HepG2 (cell line): ENCODE results near the gene SOWAHA. TPM values are rescaled to one million over a fixed set of nuclear protein-coding genes. Genes with fewer than 3 reads are reported as not detected.

Source experiments
- ATAC-seq: fragments of 200-7000 bp; cut with Tn5 transposase; 3 replicates; pipeline ENCODE4 v1.9.1; 2020; ENCODE audit warnings: mild to moderate bottlenecking, moderate library complexity
- BruUV-seq: library from RNA; stranded (reverse); fragments of 400-500 nt; replicated peaks from 2 replicates; lab custom pipeline; 2021; lab: Mats Ljungman, UMichigan
- CTCF ChIA-PET: fragments of 300-600 bp; formaldehyde crosslinking; extraction: SDS; loops from one replicate; lab custom pipeline; 2021; ENCODE audit warnings: low total read pairs, inconsistent platforms, low intra/inter-chr PET ratio; lab: Yijun Ruan, JAX
- POLR2A ChIA-PET: fragments of 350-600 bp; sonication (Branson Sonifier 250); formaldehyde crosslinking; loops from one replicate; lab custom pipeline; 2020; ENCODE audit warnings: antibody characterized with exemption, inconsistent platforms; lab: Yijun Ruan, JAX
- DNase-seq: peaks from one replicate; pipeline ENCODE4 v3.0.0-alpha.2; 2015; ENCODE audit warnings: low spot score
- FAIRE-seq: peaks from 3 replicates; lab custom pipeline; 2011; peaks lifted over from hg19 to GRCh38; lab: Jason Lieb, UNC
- H2AFZ ChIP-seq: one replicate; pipeline ENCODE4 v1.6.1; 2011; ENCODE audit warnings: low read length, inconsistent platforms
- H3K27ac ChIP-seq: fragments of 300-600 bp; 3 replicates; pipeline ENCODE4 v1.8.0; 2011; ENCODE audit warnings: mixed run types, mild to moderate bottlenecking, mixed read lengths, low read length, inconsistent platforms; ENCODE audit not compliant: insufficient read depth; ENCODE audit errors: extremely low read length
- H3K27me3 ChIP-seq, 2 experiments: fragments of 200-600 bp in 1 of 2; 2 replicates in 1 of 2; 3 replicates in 1 of 2; pipeline versions ENCODE4 v1.6.0 to v1.8.0; 2011; ENCODE audit warnings: low read length in 2 of 2, mild to moderate bottlenecking in 2 of 2, moderate library complexity in 2 of 2, inconsistent platforms in 1 of 2; ENCODE audit not compliant: insufficient read depth in 2 of 2, control insufficient read depth in 1 of 2
- H3K36me3 ChIP-seq, 2 experiments: fragments of 200-600 bp in 1 of 2; replicated peaks in 1 of 2; 2 replicates in 1 of 2; 3 replicates in 1 of 2; pipeline versions ENCODE4 v1.5.1 to v1.8.0; 2011; ENCODE audit warnings: low read length in 2 of 2, inconsistent platforms in 1 of 2; ENCODE audit not compliant: insufficient read depth in 2 of 2, control insufficient read depth in 1 of 2
- H3K4me1 ChIP-seq: 2 replicates; pipeline ENCODE4 v1.5.1; 2012; ENCODE audit warnings: low read length, inconsistent platforms; ENCODE audit not compliant: insufficient read depth
- H3K4me2 ChIP-seq: 2 replicates; pipeline ENCODE4 v1.6.0; 2011; ENCODE audit warnings: low read depth, low read length, inconsistent platforms
- H3K4me3 ChIP-seq, 3 experiments: fragments of 200-600 bp in 1 of 3; sonication (generic), shearing (Covaris generic) in 1 of 3; replicated peaks in 1 of 3; 2 replicates each; pipeline ENCODE4 v1.5.1; 2011 to 2016; ENCODE audit warnings: low read length in 3 of 3, inconsistent platforms in 2 of 3, low read depth in 2 of 3, mild to moderate bottlenecking in 2 of 3, control low read depth in 1 of 3, mixed read lengths in 1 of 3; ENCODE audit not compliant: insufficient read depth in 1 of 3
- H3K79me2 ChIP-seq: one replicate; pipeline ENCODE4 v1.6.1; 2011; ENCODE audit warnings: low read length, inconsistent platforms; ENCODE audit not compliant: insufficient read depth
- H3K9ac ChIP-seq: 2 replicates; pipeline ENCODE4 v1.6.0; 2011; ENCODE audit warnings: mild to moderate bottlenecking, low read depth, low read length, inconsistent platforms; ENCODE audit not compliant: insufficient read depth
- H3K9me3 ChIP-seq: 2 replicates; pipeline ENCODE4 v1.5.1; 2012; ENCODE audit warnings: mild to moderate bottlenecking, low read length
- H4K20me1 ChIP-seq: 2 replicates; pipeline ENCODE4 v1.6.0; 2011; ENCODE audit warnings: inconsistent platforms, mild to moderate bottlenecking, low read length, moderate library complexity; ENCODE audit not compliant: insufficient read depth
- AGO2 ChIP-seq: fragments of 200-400 bp; formaldehyde crosslinking; optimal IDR thresholded peaks from 2 replicates; pipeline ENCODE3; 2017; ENCODE audit warnings: mild to moderate bottlenecking, low read depth, low read length, moderate library complexity
- ELF1 ChIP-seq: sonication (generic); formaldehyde crosslinking; IDR thresholded peaks from 2 replicates; pipeline ENCODE4 v1.4.0; 2020; ENCODE audit warnings: missing genetic modification reagents
- NONO ChIP-seq, 2 experiments: fragments of 450-650 bp in 1 of 2; sonication (generic) in 1 of 2; formaldehyde crosslinking in 1 of 2; IDR thresholded peaks in 1 of 2; conservative IDR thresholded peaks in 1 of 2; 2 replicates each; pipeline versions ENCODE4 v1.6.1 to v1.8.0; 2017 to 2022; ENCODE audit warnings: mild to moderate bottlenecking in 1 of 2, missing genetic modification reagents in 1 of 2, moderate library complexity in 1 of 2
- POLR2G ChIP-seq: fragments of 200-400 bp; formaldehyde crosslinking; IDR thresholded peaks from 2 replicates; pipeline ENCODE4 v1.6.1; 2018; ENCODE audit warnings: mild to moderate bottlenecking, low read depth, low read length, moderate library complexity
- RBFOX2 ChIP-seq: fragments of 200-400 bp; formaldehyde crosslinking; IDR thresholded peaks from 2 replicates; pipeline ENCODE4 v1.6.1; 2017; ENCODE audit warnings: low read depth, mild to moderate bottlenecking, low read length
- WGBS: methylation state at CpG from one replicate; pipeline ENCODE4 v1.1.6; 2017; ENCODE audit warnings: low lambda C conversion rate; 5-methylcytosine and 5-hydroxymethylcytosine counted together
- in situ Hi-C: cut with HindIII; loops from 2 replicates; pipeline ENCODE4 v1.10.0; 2017; ENCODE audit warnings: low pct_unique_long_range_greater_than_20kb; ENCODE audit not compliant: extremely low pct_ligation_motif_present
- intact Hi-C: fragments of 100-400 bp; cut with micrococcal nuclease; formaldehyde crosslinking; loops from one replicate; pipeline ENCODE4 v1.10.0; 2022; ENCODE audit not compliant: unreplicated experiment
- polyA plus RNA-seq, 8 experiments: library from polyadenylated mRNA; depleted of rRNA in 3 of 8; stranded (reverse) in 7 of 8; unstranded in 1 of 8; fragments of >200 nt; fragmentation: Illumina TruSeq in 4 of 8; extraction: Trizol in 4 of 8; gene quantifications; 2 replicates each; pipeline versions ENCODE4 v1.2.1 to v1.2.3, GENCODE V29; 2011 to 2016; ENCODE audit warnings: low read depth in 4 of 8, missing spikeins in 1 of 8, mixed read lengths in 1 of 8; ENCODE audit not compliant: insufficient read depth in 1 of 8
- total RNA-seq, 5 experiments: library from RNA; depleted of rRNA; stranded (reverse); fragments of >200 nt; fragmentation: Illumina TruSeq; extraction: Trizol; gene quantifications; 2 replicates each; pipeline ENCODE4 v1.2.3, GENCODE V29; 2016; ENCODE audit warnings: low read depth in 1 of 5
- TF ChIP-seq, protein P1 (sequence below): sonication (generic); formaldehyde crosslinking; IDR thresholded peaks from 2 replicates; pipeline ENCODE4 v1.4.0; 2020; ENCODE audit warnings: missing genetic modification reagents
- TF ChIP-seq, protein P2 (sequence below): sonication (generic); formaldehyde crosslinking; IDR thresholded peaks from 2 replicates; pipeline ENCODE4 v1.8.1; 2022; ENCODE audit warnings: low read depth, mild to moderate bottlenecking, missing genetic modification reagents
- TF ChIP-seq, protein P3 (sequence below): sonication (generic); formaldehyde crosslinking; IDR thresholded peaks from 2 replicates; pipeline ENCODE4 v1.4.0; 2020; ENCODE audit warnings: missing genetic modification reagents

Gene SOWAHA
- total and polyA plus RNA-seq, 2 of the 13 experiments (the other 11 are each of a cell fraction or from before 2014, with no cell fraction given): 0.95 to 1.9 TPM

GRCh38 chr5:132822650-132823480 is 9.8 kb downstream of the SOWAHA start:
- Histone ChIP-seq H3K9ac (no peak overlapping the region), H2AFZ (no peak overlapping the region), H3K36me3 (peaks cover 7 to 30% of the 10 kb centered on the region in 2 experiments; a peak in 4 of 5 replicates), H3K79me2 (peaks cover 13% of the 10 kb centered on the region), H3K27ac (no peak overlapping the region), H3K4me1 (peaks cover 48% of the 10 kb centered on the region), H3K9me3 (no peaks in the 10 kb centered on the region), H3K27me3 (no peaks in the 10 kb centered on the region), H4K20me1 (no peaks in the 10 kb centered on the region), H3K4me3 (no peak overlapping the region), H3K4me2 (no peak overlapping the region)
- intact Hi-C loops: loop anchor here (5.0 kb wide), 1 partner anchor 296 kb away; no protein-coding TSS in a partner anchor
- WGBS: 97% methylated on average over 50 of the region's 68 CpGs
- POLR2A ChIA-PET: interaction anchor here (0.6 to 6.7 kb wide), 4 partner anchors 13 to 265 kb away, joined by 3 to 176 read pairs (median 3); partner anchors contain the start of gene GDF9
- FAIRE-seq (no peak), DNase-seq (no peak), ATAC-seq (no peak)
- in situ Hi-C loops: no loop called here
- TF ChIP-seq AGO2: peak; percentile 79
- TF ChIP-seq, protein P1, sequence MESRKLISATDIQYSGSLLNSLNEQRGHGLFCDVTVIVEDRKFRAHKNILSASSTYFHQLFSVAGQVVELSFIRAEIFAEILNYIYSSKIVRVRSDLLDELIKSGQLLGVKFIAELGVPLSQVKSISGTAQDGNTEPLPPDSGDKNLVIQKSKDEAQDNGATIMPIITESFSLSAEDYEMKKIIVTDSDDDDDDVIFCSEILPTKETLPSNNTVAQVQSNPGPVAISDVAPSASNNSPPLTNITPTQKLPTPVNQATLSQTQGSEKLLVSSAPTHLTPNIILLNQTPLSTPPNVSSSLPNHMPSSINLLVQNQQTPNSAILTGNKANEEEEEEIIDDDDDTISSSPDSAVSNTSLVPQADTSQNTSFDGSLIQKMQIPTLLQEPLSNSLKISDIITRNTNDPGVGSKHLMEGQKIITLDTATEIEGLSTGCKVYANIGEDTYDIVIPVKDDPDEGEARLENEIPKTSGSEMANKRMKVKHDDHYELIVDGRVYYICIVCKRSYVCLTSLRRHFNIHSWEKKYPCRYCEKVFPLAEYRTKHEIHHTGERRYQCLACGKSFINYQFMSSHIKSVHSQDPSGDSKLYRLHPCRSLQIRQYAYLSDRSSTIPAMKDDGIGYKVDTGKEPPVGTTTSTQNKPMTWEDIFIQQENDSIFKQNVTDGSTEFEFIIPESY (CRISPR knock-in tag): peak; percentile 73
- TF ChIP-seq NONO (IDR thresholded peaks at IDR 0.05): no peak
- TF ChIP-seq NONO (CRISPR knock-in tag; conservative IDR thresholded peaks at IDR 0.05): 0 out of 2 replicates have a peak, but pooled peaks have one; percentile 11
- peak; percentile 56 for TF ChIP-seq RBFOX2
- TF ChIP-seq, protein P2, sequence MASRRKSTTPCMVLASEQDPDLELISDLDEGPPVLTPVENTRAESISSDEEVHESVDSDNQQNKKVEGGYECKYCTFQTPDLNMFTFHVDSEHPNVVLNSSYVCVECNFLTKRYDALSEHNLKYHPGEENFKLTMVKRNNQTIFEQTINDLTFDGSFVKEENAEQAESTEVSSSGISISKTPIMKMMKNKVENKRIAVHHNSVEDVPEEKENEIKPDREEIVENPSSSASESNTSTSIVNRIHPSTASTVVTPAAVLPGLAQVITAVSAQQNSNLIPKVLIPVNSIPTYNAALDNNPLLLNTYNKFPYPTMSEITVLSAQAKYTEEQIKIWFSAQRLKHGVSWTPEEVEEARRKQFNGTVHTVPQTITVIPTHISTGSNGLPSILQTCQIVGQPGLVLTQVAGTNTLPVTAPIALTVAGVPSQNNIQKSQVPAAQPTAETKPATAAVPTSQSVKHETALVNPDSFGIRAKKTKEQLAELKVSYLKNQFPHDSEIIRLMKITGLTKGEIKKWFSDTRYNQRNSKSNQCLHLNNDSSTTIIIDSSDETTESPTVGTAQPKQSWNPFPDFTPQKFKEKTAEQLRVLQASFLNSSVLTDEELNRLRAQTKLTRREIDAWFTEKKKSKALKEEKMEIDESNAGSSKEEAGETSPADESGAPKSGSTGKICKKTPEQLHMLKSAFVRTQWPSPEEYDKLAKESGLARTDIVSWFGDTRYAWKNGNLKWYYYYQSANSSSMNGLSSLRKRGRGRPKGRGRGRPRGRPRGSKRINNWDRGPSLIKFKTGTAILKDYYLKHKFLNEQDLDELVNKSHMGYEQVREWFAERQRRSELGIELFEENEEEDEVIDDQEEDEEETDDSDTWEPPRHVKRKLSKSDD (CRISPR knock-in tag): 0 out of 2 replicates have a peak, but pooled peaks have one; percentile 50
- TF ChIP-seq ELF1 (CRISPR knock-in tag): no peak
- 0 out of 2 replicates have a peak, but pooled peaks have one; percentile 25 for TF ChIP-seq POLR2G
- TF ChIP-seq, protein P3, sequence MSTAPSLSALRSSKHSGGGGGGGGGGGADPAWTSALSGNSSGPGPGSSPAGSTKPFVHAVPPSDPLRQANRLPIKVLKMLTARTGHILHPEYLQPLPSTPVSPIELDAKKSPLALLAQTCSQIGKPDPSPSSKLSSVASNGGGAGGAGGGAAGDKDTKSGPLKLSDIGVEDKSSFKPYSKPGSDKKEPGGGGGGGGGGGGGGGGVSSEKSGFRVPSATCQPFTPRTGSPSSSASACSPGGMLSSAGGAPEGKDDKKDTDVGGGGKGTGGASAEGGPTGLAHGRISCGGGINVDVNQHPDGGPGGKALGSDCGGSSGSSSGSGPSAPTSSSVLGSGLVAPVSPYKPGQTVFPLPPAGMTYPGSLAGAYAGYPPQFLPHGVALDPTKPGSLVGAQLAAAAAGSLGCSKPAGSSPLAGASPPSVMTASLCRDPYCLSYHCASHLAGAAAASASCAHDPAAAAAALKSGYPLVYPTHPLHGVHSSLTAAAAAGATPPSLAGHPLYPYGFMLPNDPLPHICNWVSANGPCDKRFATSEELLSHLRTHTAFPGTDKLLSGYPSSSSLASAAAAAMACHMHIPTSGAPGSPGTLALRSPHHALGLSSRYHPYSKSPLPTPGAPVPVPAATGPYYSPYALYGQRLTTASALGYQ (CRISPR knock-in tag): no peak
- CTCF ChIA-PET: interaction anchor here (4.5 kb wide), 1 partner anchor 15 kb away, joined by 54 read pairs; no protein-coding TSS in a partner anchor
- BruUV-seq: no TSS peak
